Urinary bladder (tissue), 4 donors: ENCODE measurements around the gene ARID2. TPM values are rescaled to one million over a fixed set of nuclear protein-coding genes. Genes with fewer than 3 reads are reported as not detected.

Experiments
- DNase-seq: peaks from one replicate; pipeline ENCODE4 v3.0.0-alpha.2; 2015; ENCODE audit errors: extremely low spot score
- H3K27ac ChIP-seq: one replicate; pipeline ENCODE4 v1.5.1; 2013; ENCODE audit warnings: low read depth, mild to moderate bottlenecking, moderate library complexity
- H3K36me3 ChIP-seq: one replicate; pipeline ENCODE4 v1.6.1; 2013; ENCODE audit warnings: mild to moderate bottlenecking, moderate library complexity; ENCODE audit not compliant: insufficient read depth
- H3K4me1 ChIP-seq: one replicate; pipeline ENCODE4 v1.6.1; 2013; ENCODE audit warnings: mild to moderate bottlenecking, moderate library complexity; ENCODE audit not compliant: insufficient read depth
- H3K4me3 ChIP-seq: one replicate; pipeline ENCODE4 v1.5.1; 2013; ENCODE audit warnings: low read depth, low read length
- WGBS: extraction: QIAGEN DNeasy Blood & Tissue Kit; methylation state at CpG from one replicate; pipeline ENCODE4 v1.1.7; 2013; 5-methylcytosine and 5-hydroxymethylcytosine counted together
- polyA plus RNA-seq: library from polyadenylated mRNA; stranded (reverse); fragments of 200-250 nt; gene quantifications from one replicate; pipeline ENCODE4 v1.2.3, GENCODE V29; 2013
- total RNA-seq: library from RNA; depleted of rRNA; stranded (reverse); fragments of >200 nt; gene quantifications from one replicate; pipeline ENCODE4 v1.2.3, GENCODE V29; 2014
- donor health status: healthy with polysubstance abuse.
- donor health status: healthy.

The ARID2 gene
- total and polyA plus RNA-seq, 2 donors: 7.6 to 77.4 TPM

GRCh38 chr12:45704968-45705367, 24.5 kb upstream of the ARID2 start:
- no peak for DNase-seq
- H3K4me3 ChIP-seq: no peak overlapping the region
- H3K36me3 ChIP-seq: no peaks in the 10 kb centered on the region
- no peak overlapping the region for H3K27ac ChIP-seq
- 94% methylated on average over 2 of the region's 2 CpGs for WGBS
- no peaks in the 10 kb centered on the region for H3K4me1 ChIP-seq

- Histone ChIP-seq H3K36me3 (no peaks in the 10 kb centered on the region), H3K4me1 (no peaks in the 10 kb centered on the region), H3K4me3 (no peak overlapping the region), H3K27ac (no peak overlapping the region)
- WGBS: 73% methylated on average over 2 of the region's 2 CpGs
- DNase-seq: no peak
Observed at GRCh38 chr12:45705404-45705803, 24.1 kb upstream of the ARID2 start.

- Histone ChIP-seq H3K36me3 (no peaks in the 10 kb centered on the region), H3K4me1 (no peaks in the 10 kb centered on the region), H3K27ac (no peak overlapping the region), H3K4me3 (no peak overlapping the region)
- 87% methylated on average over 10 of the region's 10 CpGs for WGBS
- no peak for DNase-seq
Observed at GRCh38 chr12:45707241-45707857, 22.2 kb upstream of the ARID2 start.

- H3K4me3 ChIP-seq: no peak overlapping the region
- H3K36me3 ChIP-seq: no peaks in the 10 kb centered on the region
- no peak overlapping the region for H3K27ac ChIP-seq
- peaks cover under 1% of the 10 kb centered on the region for H3K4me1 ChIP-seq
- DNase-seq: no peak
Observed at GRCh38 chr12:45708363-45708762, 21.1 kb upstream of the ARID2 start.

GRCh38 chr12:45708901-45709300, 20.6 kb upstream of the ARID2 start:
- H3K4me1 ChIP-seq: peaks cover 2% of the 10 kb centered on the region
- H3K4me3 ChIP-seq: no peak overlapping the region
- H3K27ac ChIP-seq: no peak overlapping the region
- no peaks in the 10 kb centered on the region for H3K36me3 ChIP-seq
- DNase-seq: no peak
- 73% methylated on average over 2 of the region's 2 CpGs for WGBS

GRCh38 chr12:45712319-45712718, 17.2 kb upstream of the ARID2 start:
- H3K36me3 ChIP-seq: no peaks in the 10 kb centered on the region
- no peak overlapping the region for H3K27ac ChIP-seq
- WGBS: 97% methylated on average over 4 of the region's 4 CpGs
- DNase-seq: no peak
- H3K4me3 ChIP-seq: no peak overlapping the region
- peaks cover 2% of the 10 kb centered on the region for H3K4me1 ChIP-seq

GRCh38 chr12:45713078-45713477, 16.4 kb upstream of the ARID2 start:
- H3K36me3 ChIP-seq: no peaks in the 10 kb centered on the region
- 87% methylated on average over 2 of the region's 2 CpGs for WGBS
- DNase-seq: no peak

GRCh38 chr12:45718306-45718705, 11.2 kb upstream of the ARID2 start:
- no peak for DNase-seq

More at GRCh38 chr12:45713078-45713477, 16.4 kb upstream of the ARID2 start:
- no peak overlapping the region for H3K27ac ChIP-seq
- H3K4me3 ChIP-seq: no peak overlapping the region
- peaks cover 2% of the 10 kb centered on the region for H3K4me1 ChIP-seq

GRCh38 chr12:45720069-45720468, 9.4 kb upstream of the ARID2 start:
- Histone ChIP-seq H3K4me3 (no peak overlapping the region), H3K36me3 (peaks cover 1% of the 10 kb centered on the region), H3K4me1 (no peaks in the 10 kb centered on the region), H3K27ac (no peak overlapping the region)
- WGBS: 97% methylated on average over 2 of the region's 2 CpGs
- no peak for DNase-seq

More at GRCh38 chr12:45718306-45718705, 11.2 kb upstream of the ARID2 start:
- WGBS: 88% methylated on average over 4 of the region's 4 CpGs
- H3K27ac ChIP-seq: no peak overlapping the region
- H3K4me1 ChIP-seq: peaks cover 2% of the 10 kb centered on the region
- H3K36me3 ChIP-seq: peaks cover 1% of the 10 kb centered on the region
- H3K4me3 ChIP-seq: no peak overlapping the region

GRCh38 chr12:45721369-45721768, 8.1 kb upstream of the ARID2 start:
- no peak overlapping the region for H3K27ac ChIP-seq
- no peak overlapping the region for H3K4me3 ChIP-seq
- H3K36me3 ChIP-seq: peaks cover 1% of the 10 kb centered on the region
- DNase-seq: no peak
- WGBS: 80% methylated on average over 2 of the region's 2 CpGs
- H3K4me1 ChIP-seq: no peaks in the 10 kb centered on the region

- H3K36me3 ChIP-seq: peaks cover 1% of the 10 kb centered on the region
- H3K4me1 ChIP-seq: no peaks in the 10 kb centered on the region
Observed at GRCh38 chr12:45721954-45722353, 7.6 kb upstream of the ARID2 start.

GRCh38 chr12:45725631-45726602, 3.6 kb upstream of the ARID2 start:
- peak; percentile 54 for DNase-seq
- 4% methylated on average over 12 of the region's 12 CpGs for WGBS
- H3K27ac ChIP-seq: peak overlapping the region; percentile 98
- H3K36me3 ChIP-seq: no peaks in the 10 kb centered on the region
- no peaks in the 10 kb centered on the region for H3K4me1 ChIP-seq
- H3K4me3 ChIP-seq: peak overlapping the region; percentile 75

More at GRCh38 chr12:45721954-45722353, 7.6 kb upstream of the ARID2 start:
- Histone ChIP-seq H3K4me3 (no peak overlapping the region), H3K27ac (no peak overlapping the region)
- DNase-seq: no peak
- 98% methylated on average over 7 of the region's 7 CpGs for WGBS

- WGBS: under 1% methylated on average over 42 of the region's 42 CpGs
- Histone ChIP-seq H3K27ac (peak overlapping the region; percentile 98), H3K36me3 (no peaks in the 10 kb centered on the region), H3K4me3 (peak overlapping the region; percentile 75), H3K4me1 (no peaks in the 10 kb centered on the region)
- no peak for DNase-seq
Observed at GRCh38 chr12:45726603-45727300, 2.8 kb upstream of the ARID2 start.
